Measurements from ENCODE around the gene PRELID3B.

The PRELID3B gene

GRCh38 chr20:59042151-59042795 is at the start of gene PRELID3B:
Gene PRELID3B (minus strand): TSS chr20:59042786. CDS start chr20:59042730, 56 bp downstream.
- no peaks in the 10 kb centered on the region for H3K9me3 ChIP-seq (ENCODE audit: control insufficient read depth in 5 of 5, low read length in 5 of 5)
- H3K4me3 ChIP-seq (ENCODE audit: low read depth in 1 of 5, low read length in 5 of 5) = peak within 1 kb of the TSS; percentile 78 to 88 (median 79)
- peaks cover 8 to 17% (median 8%) of the 10 kb centered on the region in 5 donors for H3K36me3 ChIP-seq (ENCODE audit: control insufficient read depth in 5 of 5, insufficient read depth in 5 of 5, low read length in 5 of 5)
- H3K4me1 ChIP-seq (ENCODE audit: control insufficient read depth in 5 of 5, insufficient read depth in 5 of 5, low read length in 5 of 5) = peaks cover 0 to 34% (median 31%) of the 10 kb centered on the region in 5 donors
- peak within 1 kb of the TSS; percentile 44 to 88 (median 79) for H3K9ac ChIP-seq (ENCODE audit: low read length in 5 of 5)
- peak within 1 kb of the TSS; percentile 85 for H3K27ac ChIP-seq (ENCODE audit: low read depth, low read length)
- H3K27me3 ChIP-seq (ENCODE audit: control insufficient read depth in 5 of 5, insufficient read depth in 4 of 5, low read length in 5 of 5) = no peaks in the 10 kb centered on the region

GRCh38 chr20:59087829-59088433 is 45.3 kb upstream of the PRELID3B start:
- Histone ChIP-seq H3K27ac (ENCODE audit: low read depth, low read length) (no peak overlapping the region), H3K9me3 (ENCODE audit: control insufficient read depth in 5 of 5, low read length in 5 of 5) (no peaks in the 10 kb centered on the region), H3K4me3 (ENCODE audit: low read depth in 1 of 5, low read length in 5 of 5) (no peak overlapping the region)

GRCh38 chr20:59086923-59087322 is 44.3 kb upstream of the PRELID3B start:
- no peaks in the 10 kb centered on the region for H3K36me3 ChIP-seq (ENCODE audit: control insufficient read depth in 5 of 5, insufficient read depth in 5 of 5, low read length in 5 of 5)
- H3K27me3 ChIP-seq (ENCODE audit: control insufficient read depth in 5 of 5, insufficient read depth in 4 of 5, low read length in 5 of 5) = no peaks in the 10 kb centered on the region
- no peak overlapping the region for H3K27ac ChIP-seq (ENCODE audit: low read depth, low read length)
- no peaks in the 10 kb centered on the region for H3K9me3 ChIP-seq (ENCODE audit: control insufficient read depth in 5 of 5, low read length in 5 of 5)
- H3K4me1 ChIP-seq (ENCODE audit: control insufficient read depth in 5 of 5, insufficient read depth in 5 of 5, low read length in 5 of 5) = peaks cover 0 to 5% (median 0%) of the 10 kb centered on the region in 5 donors
- H3K9ac ChIP-seq (ENCODE audit: low read length in 5 of 5) = no peak overlapping the region
- H3K4me3 ChIP-seq (ENCODE audit: low read depth in 1 of 5, low read length in 5 of 5) = no peak overlapping the region

More at GRCh38 chr20:59087829-59088433, 45.3 kb upstream of the PRELID3B start:
- H3K36me3 ChIP-seq (ENCODE audit: control insufficient read depth in 5 of 5, insufficient read depth in 5 of 5, low read length in 5 of 5) = no peaks in the 10 kb centered on the region
- H3K4me1 ChIP-seq (ENCODE audit: control insufficient read depth in 5 of 5, insufficient read depth in 5 of 5, low read length in 5 of 5) = peaks cover 0 to 5% (median 0%) of the 10 kb centered on the region in 5 donors
- no peaks in the 10 kb centered on the region for H3K27me3 ChIP-seq (ENCODE audit: control insufficient read depth in 5 of 5, insufficient read depth in 4 of 5, low read length in 5 of 5)
- no peak overlapping the region for H3K9ac ChIP-seq (ENCODE audit: low read length in 5 of 5)

GRCh38 chr20:59084041-59084850 is 41.7 kb upstream of the PRELID3B start:
- Histone ChIP-seq H3K27ac (ENCODE audit: low read depth, low read length) (no peak overlapping the region), H3K9ac (ENCODE audit: low read length in 5 of 5) (no peak overlapping the region), H3K4me1 (ENCODE audit: control insufficient read depth in 5 of 5, insufficient read depth in 5 of 5, low read length in 5 of 5) (peaks cover 0 to 5% (median 0%) of the 10 kb centered on the region in 5 donors), H3K27me3 (ENCODE audit: control insufficient read depth in 5 of 5, insufficient read depth in 4 of 5, low read length in 5 of 5) (no peaks in the 10 kb centered on the region), H3K36me3 (ENCODE audit: control insufficient read depth in 5 of 5, insufficient read depth in 5 of 5, low read length in 5 of 5) (no peaks in the 10 kb centered on the region), H3K4me3 (ENCODE audit: low read depth in 1 of 5, low read length in 5 of 5) (no peak overlapping the region), H3K9me3 (ENCODE audit: control insufficient read depth in 5 of 5, low read length in 5 of 5) (no peaks in the 10 kb centered on the region)

- no peaks in the 10 kb centered on the region for H3K9me3 ChIP-seq (ENCODE audit: control insufficient read depth in 5 of 5, low read length in 5 of 5)
- no peak overlapping the region for H3K9ac ChIP-seq (ENCODE audit: low read length in 5 of 5)
- peaks cover 0 to 5% (median 0%) of the 10 kb centered on the region in 5 donors for H3K4me1 ChIP-seq (ENCODE audit: control insufficient read depth in 5 of 5, insufficient read depth in 5 of 5, low read length in 5 of 5)
Observed at GRCh38 chr20:59082981-59083380, 40.4 kb upstream of the PRELID3B start.

GRCh38 chr20:59082077-59082740 is 39.6 kb upstream of the PRELID3B start:
- Histone ChIP-seq H3K27me3 (ENCODE audit: control insufficient read depth in 5 of 5, insufficient read depth in 4 of 5, low read length in 5 of 5) (peaks cover 0 to 4% (median 3%) of the 10 kb centered on the region in 5 donors), H3K27ac (ENCODE audit: low read depth, low read length) (no peak overlapping the region), H3K4me3 (ENCODE audit: low read depth in 1 of 5, low read length in 5 of 5) (no peak overlapping the region), H3K9me3 (ENCODE audit: control insufficient read depth in 5 of 5, low read length in 5 of 5) (no peaks in the 10 kb centered on the region), H3K36me3 (ENCODE audit: control insufficient read depth in 5 of 5, insufficient read depth in 5 of 5, low read length in 5 of 5) (no peaks in the 10 kb centered on the region), H3K9ac (ENCODE audit: low read length in 5 of 5) (no peak overlapping the region), H3K4me1 (ENCODE audit: control insufficient read depth in 5 of 5, insufficient read depth in 5 of 5, low read length in 5 of 5) (peaks cover 0 to 5% (median 0%) of the 10 kb centered on the region in 5 donors)

More at GRCh38 chr20:59082981-59083380, 40.4 kb upstream of the PRELID3B start:
- Histone ChIP-seq H3K4me3 (ENCODE audit: low read depth in 1 of 5, low read length in 5 of 5) (no peak overlapping the region), H3K36me3 (ENCODE audit: control insufficient read depth in 5 of 5, insufficient read depth in 5 of 5, low read length in 5 of 5) (no peaks in the 10 kb centered on the region), H3K27me3 (ENCODE audit: control insufficient read depth in 5 of 5, insufficient read depth in 4 of 5, low read length in 5 of 5) (no peaks in the 10 kb centered on the region), H3K27ac (ENCODE audit: low read depth, low read length) (no peak overlapping the region)

GRCh38 chr20:59081036-59081435 is 38.5 kb upstream of the PRELID3B start:
- H3K36me3 ChIP-seq (ENCODE audit: control insufficient read depth in 5 of 5, insufficient read depth in 5 of 5, low read length in 5 of 5) = no peaks in the 10 kb centered on the region
- no peaks in the 10 kb centered on the region for H3K9me3 ChIP-seq (ENCODE audit: control insufficient read depth in 5 of 5, low read length in 5 of 5)
- peaks cover 0 to 6% (median 4%) of the 10 kb centered on the region in 5 donors for H3K27me3 ChIP-seq (ENCODE audit: control insufficient read depth in 5 of 5, insufficient read depth in 4 of 5, low read length in 5 of 5)
- H3K4me3 ChIP-seq (ENCODE audit: low read depth in 1 of 5, low read length in 5 of 5) = no peak overlapping the region
- H3K4me1 ChIP-seq (ENCODE audit: control insufficient read depth in 5 of 5, insufficient read depth in 5 of 5, low read length in 5 of 5) = peaks cover 0 to 5% (median 0%) of the 10 kb centered on the region in 5 donors
- H3K27ac ChIP-seq (ENCODE audit: low read depth, low read length) = no peak overlapping the region
- no peak overlapping the region for H3K9ac ChIP-seq (ENCODE audit: low read length in 5 of 5)

- no peaks in the 10 kb centered on the region for H3K4me1 ChIP-seq (ENCODE audit: control insufficient read depth in 5 of 5, insufficient read depth in 5 of 5, low read length in 5 of 5)
- H3K9ac ChIP-seq (ENCODE audit: low read length in 5 of 5) = no peak overlapping the region
- H3K36me3 ChIP-seq (ENCODE audit: control insufficient read depth in 5 of 5, insufficient read depth in 5 of 5, low read length in 5 of 5) = no peaks in the 10 kb centered on the region
- no peaks in the 10 kb centered on the region for H3K9me3 ChIP-seq (ENCODE audit: control insufficient read depth in 5 of 5, low read length in 5 of 5)
- H3K4me3 ChIP-seq (ENCODE audit: low read depth in 1 of 5, low read length in 5 of 5) = no peak overlapping the region
- H3K27me3 ChIP-seq (ENCODE audit: control insufficient read depth in 5 of 5, insufficient read depth in 4 of 5, low read length in 5 of 5) = peaks cover 3 to 12% (median 6%) of the 10 kb centered on the region in 5 donors
- no peak overlapping the region for H3K27ac ChIP-seq (ENCODE audit: low read depth, low read length)
Observed at GRCh38 chr20:59078231-59078630, 35.6 kb upstream of the PRELID3B start.

- Histone ChIP-seq H3K4me3 (ENCODE audit: low read depth in 1 of 5, low read length in 5 of 5) (no peak overlapping the region), H3K27me3 (ENCODE audit: control insufficient read depth in 5 of 5, insufficient read depth in 4 of 5, low read length in 5 of 5) (peaks cover 3 to 12% (median 6%) of the 10 kb centered on the region in 5 donors), H3K9ac (ENCODE audit: low read length in 5 of 5) (no peak overlapping the region), H3K27ac (ENCODE audit: low read depth, low read length) (no peak overlapping the region), H3K4me1 (ENCODE audit: control insufficient read depth in 5 of 5, insufficient read depth in 5 of 5, low read length in 5 of 5) (no peaks in the 10 kb centered on the region), H3K36me3 (ENCODE audit: control insufficient read depth in 5 of 5, insufficient read depth in 5 of 5, low read length in 5 of 5) (no peaks in the 10 kb centered on the region), H3K9me3 (ENCODE audit: control insufficient read depth in 5 of 5, low read length in 5 of 5) (no peaks in the 10 kb centered on the region)
Observed at GRCh38 chr20:59077705-59078104, 35.1 kb upstream of the PRELID3B start.
